ENCODE data around the gene KIF2C.

KIF2C gene

DNA sequence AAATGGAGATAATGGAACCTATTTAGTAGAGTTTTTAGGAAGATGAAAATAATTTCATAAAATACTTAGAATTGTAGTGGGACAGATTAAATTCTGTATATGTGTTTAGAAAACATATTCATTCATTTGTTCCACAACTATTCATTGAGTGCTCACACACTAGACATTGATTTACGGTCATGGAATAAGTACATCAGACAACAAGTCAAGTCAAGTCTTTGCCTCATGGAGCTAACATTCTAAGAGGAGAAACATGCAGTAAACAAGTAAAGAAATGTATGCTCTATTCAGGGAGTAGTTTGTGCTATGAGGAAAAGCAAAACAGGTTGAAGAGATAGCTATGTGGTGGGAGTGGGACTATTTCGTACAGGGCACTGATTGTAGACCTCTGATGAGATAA is 77.7 kb downstream of the KIF2C start:
- no peak for DNase-seq

Data from activated CD4-positive, alpha-beta T cell treated with anti-CD3 and anti-CD28 coated beads for 1 hour (primary cell).